ENCODE results near the gene DUSP11.

DNA sequence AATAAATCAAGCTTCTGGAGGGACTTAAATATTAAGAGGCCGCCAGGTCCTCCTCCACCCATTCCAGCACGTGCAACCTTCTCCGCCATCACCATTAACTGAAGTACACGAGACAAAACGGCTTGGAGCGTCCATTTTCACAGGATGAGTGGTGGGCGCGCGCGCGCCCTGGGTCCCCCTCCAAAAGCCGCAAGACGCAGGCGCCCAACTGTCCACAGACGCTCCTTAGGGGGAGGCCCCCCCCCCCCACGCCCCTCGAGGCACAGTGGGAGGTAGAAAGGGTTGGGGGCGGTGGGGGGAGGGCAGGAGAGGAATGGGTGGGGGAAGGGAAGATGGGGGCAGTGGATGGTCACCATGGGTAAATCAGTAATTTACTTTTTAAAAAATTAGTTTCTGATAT, 38.4 kb upstream of the DUSP11 start:
- TF ChIP-seq POLR2A (conservative IDR thresholded peaks at IDR 0.05), result no peak
- TF ChIP-seq JUND (IDR thresholded peaks at IDR 0.05; ENCODE audit: borderline replicate concordance, low read depth, low read length), result no peak
- no peak for TF ChIP-seq JUND (tag; IDR thresholded peaks at IDR 0.05; ENCODE audit: borderline replicate concordance, low read depth, low read length)
- TF ChIP-seq, protein P1, sequence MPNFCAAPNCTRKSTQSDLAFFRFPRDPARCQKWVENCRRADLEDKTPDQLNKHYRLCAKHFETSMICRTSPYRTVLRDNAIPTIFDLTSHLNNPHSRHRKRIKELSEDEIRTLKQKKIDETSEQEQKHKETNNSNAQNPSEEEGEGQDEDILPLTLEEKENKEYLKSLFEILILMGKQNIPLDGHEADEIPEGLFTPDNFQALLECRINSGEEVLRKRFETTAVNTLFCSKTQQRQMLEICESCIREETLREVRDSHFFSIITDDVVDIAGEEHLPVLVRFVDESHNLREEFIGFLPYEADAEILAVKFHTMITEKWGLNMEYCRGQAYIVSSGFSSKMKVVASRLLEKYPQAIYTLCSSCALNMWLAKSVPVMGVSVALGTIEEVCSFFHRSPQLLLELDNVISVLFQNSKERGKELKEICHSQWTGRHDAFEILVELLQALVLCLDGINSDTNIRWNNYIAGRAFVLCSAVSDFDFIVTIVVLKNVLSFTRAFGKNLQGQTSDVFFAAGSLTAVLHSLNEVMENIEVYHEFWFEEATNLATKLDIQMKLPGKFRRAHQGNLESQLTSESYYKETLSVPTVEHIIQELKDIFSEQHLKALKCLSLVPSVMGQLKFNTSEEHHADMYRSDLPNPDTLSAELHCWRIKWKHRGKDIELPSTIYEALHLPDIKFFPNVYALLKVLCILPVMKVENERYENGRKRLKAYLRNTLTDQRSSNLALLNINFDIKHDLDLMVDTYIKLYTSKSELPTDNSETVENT (CRISPR knock-in tag; IDR thresholded peaks at IDR 0.05), result no peak
- TF ChIP-seq MLLT1 (IDR thresholded peaks at IDR 0.05), result no peak
- TF ChIP-seq ZKSCAN1 (IDR thresholded peaks at IDR 0.05; ENCODE audit: low read depth, low read length), result no peak
- TF ChIP-seq, protein P2, sequence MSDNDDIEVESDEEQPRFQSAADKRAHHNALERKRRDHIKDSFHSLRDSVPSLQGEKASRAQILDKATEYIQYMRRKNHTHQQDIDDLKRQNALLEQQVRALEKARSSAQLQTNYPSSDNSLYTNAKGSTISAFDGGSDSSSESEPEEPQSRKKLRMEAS (CRISPR knock-in tag; IDR thresholded peaks at IDR 0.05), result no peak
